ENCODE data around the gene TPK1.
"Not testable (repeated sequence)": the region's sequence is repeated elsewhere in the genome, so short reads cannot be mapped to it uniquely, and the experiment has no call there.

TPK1 gene

DNA sequence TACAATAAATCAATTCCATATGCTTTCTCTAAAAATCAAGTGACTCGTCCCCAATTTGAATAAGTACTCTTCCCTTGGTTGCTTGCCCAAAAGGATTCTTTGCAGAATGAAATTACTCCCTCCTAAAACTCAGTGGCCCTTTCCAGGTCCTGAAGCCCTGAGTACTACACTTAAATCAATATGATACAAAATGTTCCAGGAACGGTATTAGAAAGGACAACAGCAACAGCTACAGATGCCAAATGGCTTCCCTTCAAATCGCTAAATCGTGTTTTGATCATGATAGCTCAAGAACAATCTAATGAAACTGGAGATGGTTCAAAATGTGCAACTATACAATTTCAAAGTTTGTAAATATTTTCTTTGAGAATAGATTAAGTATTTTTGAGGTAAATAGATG is 59.4 kb downstream of the TPK1 start:
- DNase-seq = no peak

DNA sequence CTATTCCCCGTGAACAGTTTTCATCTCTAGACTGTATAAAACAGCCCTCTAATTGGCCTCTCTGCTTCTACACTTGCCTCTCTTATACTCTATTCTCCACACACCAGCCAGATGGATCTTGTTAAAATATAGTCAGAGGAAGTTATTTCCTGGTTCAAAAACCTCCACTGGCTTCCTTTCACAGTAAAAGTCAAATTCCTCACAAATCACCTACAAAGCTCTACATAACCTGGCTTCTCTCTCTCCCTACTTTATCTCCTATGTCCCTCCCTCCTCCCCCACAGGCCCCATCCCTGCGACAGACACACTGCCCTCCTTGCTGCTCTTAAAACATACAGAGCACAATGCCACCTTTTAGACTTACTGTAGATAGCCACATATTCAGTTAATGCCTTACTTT is 60.1 kb downstream of the TPK1 start:
- no peak for DNase-seq

DNA sequence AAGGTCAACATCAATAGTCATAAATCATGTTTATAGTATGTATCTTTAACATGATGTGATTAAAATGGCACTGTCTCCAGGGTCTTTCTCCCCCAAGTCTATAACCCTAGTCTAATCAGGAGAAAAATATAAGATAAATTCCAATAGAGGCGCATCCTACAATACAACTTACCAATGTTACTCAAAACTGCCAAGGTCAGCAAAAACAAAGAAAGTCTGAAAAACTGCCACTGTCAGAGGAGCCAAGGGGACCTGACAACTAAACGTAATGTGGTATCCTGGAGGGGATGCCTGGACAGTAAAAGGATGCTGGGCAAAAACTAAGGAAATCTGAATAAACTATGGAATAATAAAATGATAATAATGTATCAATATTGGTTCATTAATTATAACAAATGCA is 63.9 kb downstream of the TPK1 start:
- no peak for DNase-seq

DNA sequence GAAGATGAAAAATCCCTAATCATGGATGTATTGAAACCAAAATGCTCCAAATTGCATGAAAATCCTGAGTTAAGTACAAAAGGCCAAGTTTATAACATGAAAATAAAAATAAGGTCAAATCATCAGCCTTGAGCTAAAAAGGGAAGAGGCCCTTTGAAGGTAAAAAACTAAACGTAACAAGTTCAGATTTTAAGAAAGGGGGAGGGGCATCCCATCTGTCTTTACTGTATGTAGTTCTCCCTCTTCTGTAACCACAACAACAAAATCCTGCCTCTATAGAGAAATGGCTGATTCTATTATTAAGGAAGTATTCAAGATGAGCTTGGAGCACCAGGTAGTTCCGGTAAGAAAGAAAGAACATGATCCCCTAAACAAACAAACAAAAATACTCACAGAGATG is 64.7 kb downstream of the TPK1 start:
- DNase-seq = no peak

DNA sequence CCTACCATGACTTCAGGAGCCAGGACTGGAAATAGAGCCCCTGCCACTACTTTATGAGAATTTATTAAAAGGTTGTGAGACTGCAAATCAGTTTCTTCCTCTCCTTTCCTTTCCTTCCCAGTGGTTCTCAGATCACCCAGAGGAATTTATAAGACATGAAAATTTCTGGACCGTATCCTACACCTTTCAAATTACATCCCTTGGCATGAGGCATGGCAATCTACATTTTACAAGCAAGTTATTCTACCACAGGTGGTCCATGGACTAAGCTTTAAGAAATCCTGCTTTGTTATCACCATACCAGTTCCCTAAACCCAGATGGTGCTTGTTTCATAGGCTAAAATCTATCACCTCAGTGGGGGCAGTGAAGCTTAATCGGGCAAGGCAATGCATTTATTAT is 66.5 kb downstream of the TPK1 start:
- no peak for DNase-seq

DNA sequence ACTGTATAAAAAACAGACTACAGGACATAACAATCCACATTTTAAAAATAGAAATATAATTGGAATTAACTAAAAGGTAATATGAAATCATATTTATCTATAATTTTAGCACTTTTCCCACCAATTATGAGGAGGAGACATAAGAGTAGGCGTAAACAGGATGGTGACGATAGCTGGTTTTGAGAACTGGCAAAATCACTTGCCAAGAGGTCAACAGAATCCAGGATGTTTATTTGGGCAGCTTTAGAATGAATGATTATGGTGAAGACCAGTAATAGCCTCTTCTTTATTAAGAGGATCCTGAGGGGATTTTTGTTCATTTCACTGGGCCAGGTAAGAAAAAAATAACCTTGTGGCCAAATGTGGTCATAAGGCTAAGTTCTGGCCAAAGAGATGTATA is 67.2 kb downstream of the TPK1 start:
- DNase-seq = no peak

DNA sequence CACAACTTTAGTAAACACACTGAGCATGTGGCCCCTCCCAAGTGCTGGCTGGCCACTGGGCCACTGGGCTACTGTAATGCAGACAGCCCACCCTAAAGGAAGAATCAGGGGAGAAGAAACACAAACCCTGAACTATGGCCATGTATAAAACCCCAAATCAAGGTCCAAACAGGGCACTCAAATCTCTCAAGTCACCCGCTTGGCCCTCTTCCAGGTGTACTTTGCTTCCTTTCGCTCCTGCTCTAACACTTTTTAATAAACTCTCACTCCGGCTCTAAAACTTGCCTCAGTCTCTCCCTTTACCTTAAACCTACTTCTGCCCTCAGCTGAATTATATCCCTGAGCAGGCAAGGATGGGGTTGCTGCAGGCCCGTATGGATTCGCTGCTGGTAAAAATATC is 72.6 kb downstream of the TPK1 start:
- no peak for DNase-seq

DNA sequence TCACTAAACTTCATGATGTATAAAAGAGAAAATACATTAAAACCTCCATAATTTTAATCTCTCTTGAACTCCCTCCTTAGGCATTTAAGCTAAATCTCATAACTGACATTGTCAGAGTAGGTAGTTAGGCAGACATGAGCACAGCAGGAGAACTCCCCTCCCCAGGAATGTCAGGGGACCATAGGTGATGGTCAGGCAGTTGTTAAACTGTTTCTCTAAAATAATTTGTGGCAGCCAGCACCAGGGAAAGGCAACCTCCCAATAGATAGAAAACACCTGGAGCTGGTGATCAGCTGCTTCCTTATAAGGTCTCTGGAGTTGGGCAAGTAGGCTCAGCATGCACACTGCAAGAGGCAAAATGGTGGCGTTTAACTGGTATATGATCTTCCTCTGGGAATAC is 73.0 kb downstream of the TPK1 start:
- no peak for DNase-seq

DNA sequence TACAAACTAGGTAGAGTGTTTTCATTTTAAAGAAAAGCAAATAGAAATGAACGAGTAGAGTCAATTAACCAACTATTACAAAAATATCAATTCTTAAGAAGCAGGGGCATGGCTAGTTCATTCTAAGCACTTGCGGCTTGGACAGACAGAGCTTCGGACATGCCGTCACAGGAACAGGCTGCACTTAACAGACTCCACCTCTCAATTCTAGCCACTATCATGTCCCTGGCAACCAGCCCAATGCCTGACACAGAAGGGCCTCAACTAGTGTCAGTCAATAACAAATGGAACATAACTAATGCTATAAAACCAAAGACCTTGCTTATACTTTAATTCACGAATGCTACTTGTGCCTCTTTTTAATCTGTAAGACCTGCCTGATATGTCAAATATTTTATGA is 74.4 kb downstream of the TPK1 start:
- no peak for DNase-seq

DNA sequence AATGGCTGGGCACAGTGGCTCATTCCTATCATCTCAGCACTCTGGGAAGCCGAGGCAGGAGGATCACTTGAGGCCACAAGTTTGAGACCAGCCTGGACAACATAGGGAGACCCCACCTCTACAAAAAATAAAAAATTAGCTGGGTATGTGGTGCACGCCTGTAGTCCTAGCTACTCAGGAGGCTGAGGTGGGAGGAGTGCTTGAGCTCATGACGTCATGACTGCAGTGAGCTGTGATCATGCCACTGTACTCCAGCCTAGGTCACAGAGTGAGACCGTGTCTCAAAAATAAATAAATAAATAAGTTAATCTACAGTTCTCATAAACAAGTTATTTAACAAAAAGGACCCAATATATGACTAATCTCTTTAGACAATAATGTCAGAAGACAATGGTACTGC is 76.2 kb downstream of the TPK1 start:
- no peak for DNase-seq

DNA sequence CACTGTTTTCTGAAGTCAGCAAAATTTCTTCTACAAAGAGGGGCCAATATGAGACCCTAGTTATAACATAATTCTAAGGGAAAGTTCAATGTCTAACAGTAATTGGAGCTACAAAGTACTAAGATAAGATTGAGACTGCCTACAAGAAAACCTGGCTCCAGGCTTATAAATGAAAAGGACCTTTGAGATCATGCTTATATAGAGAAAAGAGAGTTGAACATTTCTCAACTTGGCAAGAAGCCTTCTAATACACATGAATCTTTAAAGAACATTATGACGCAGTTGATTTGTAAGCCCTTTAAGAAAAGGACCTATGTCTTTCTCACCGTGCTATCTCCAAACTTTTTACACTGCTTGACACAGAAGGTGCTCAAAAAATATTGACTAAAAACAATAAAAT is 87.9 kb downstream of the TPK1 start:
- no peak for DNase-seq

DNA sequence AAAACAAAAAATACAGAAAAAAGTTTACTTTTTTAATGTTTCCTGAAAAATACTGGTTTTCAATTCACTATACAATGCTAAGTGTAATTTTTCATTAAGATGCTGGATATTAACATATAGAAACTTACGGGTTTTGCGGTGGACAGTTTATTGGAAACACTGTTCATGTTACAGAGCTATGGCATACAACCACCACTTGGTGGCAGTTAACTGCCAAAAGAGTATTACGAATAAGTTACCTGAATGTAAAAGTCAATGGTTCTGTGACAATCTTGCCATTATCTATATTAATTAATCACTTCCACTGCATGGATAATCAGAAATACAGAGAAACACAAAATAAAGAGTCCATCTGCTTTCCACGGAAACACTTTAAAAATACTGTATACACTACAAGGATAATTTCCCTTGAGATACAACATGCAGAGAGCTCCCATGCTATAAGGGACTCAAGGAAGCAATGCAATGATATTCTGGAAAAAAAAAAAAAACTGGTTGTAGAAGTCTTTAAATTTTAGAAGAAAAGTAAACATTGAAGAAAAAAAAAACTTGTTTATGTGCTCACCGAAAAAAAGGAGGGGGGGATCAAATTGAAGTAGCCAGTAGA is 97.0 kb downstream of the TPK1 start:
- peak; percentile 2 for DNase-seq

DNA sequence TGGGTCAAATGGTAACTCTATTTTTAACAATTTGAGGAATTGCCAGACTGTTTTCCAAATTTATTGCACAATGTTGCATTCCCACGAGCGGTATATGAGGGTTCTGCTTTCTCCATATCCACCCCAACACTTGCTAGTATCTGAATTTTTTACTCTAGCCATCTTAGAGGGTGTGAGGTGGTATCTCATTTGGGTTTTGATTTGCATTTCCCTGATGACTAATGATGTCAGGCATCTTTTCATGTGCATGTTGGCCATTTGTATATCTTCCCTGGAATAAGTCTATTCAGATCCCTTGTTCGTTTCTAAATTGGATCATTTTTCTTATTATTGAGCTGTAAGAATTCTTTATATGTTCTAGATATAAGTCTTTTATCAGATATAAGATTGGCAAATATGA is 97.7 kb downstream of the TPK1 start:
- DNase-seq = no peak

DNA sequence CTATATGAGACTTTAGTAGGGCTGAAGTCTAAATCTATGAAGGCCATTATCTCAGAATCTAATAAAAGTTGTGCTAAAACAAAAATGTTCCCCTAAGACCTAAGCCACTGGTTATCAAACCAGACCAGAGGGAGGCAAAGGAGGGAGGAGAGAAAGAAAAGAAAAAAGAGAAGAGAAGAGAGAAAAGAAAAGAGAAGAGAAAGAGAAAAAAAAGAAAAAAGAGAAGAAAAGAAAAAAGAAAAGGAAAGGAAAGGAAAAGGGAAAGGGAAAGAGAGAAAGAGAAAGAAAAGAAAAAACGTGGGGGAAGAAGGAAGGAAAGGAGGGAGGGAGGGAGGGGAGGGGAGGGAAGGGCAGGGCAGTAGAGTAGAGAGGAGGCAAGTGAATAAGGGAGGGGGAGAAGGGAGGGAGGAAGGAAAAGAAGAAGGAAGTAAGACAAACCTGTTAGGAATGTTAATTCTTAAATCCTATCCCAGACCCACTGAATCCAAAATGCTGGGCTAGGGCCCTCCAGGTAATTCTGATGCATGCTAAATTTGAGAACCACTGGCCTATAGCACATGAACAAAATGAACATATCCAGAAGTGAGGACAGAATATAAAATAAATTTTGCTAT is 98.9 kb downstream of the TPK1 start:
- no peak for DNase-seq

DNA sequence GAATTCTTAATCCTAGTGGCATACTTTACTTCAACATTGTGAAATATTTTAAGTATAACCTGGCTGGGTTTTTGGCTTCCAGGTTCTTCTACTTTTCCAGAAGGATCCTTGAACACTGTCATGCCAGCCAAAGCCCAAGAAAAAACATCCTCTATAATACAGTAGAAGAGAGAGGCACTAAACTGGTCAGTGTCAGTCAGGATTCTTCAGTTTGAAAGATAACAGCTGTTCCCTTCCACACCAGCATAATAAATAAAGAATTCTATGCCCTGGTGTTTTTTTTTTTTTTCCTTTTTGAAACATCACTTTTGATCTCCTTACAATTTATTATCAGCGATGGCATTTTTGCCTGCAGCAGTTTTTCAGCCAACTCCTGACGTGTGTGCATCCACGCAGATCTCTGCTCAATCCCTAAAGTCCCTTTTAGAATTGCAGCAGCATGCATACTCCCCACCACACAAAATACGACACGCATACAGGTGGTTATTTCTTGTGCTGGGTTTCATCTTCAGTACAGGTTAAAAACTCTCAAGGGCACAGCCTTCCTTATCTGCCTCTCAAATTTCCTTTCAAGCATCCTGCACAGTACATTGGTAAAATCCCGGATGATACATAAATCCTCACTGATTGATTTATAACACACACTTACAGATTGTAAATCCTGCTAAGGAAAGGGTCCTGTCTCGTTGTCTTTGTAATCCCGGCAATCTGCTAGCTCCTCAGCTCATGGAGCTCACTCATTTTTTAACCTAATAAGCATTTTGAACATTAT is 100.2 kb downstream of the TPK1 start:
- DNase-seq = no peak

DNA sequence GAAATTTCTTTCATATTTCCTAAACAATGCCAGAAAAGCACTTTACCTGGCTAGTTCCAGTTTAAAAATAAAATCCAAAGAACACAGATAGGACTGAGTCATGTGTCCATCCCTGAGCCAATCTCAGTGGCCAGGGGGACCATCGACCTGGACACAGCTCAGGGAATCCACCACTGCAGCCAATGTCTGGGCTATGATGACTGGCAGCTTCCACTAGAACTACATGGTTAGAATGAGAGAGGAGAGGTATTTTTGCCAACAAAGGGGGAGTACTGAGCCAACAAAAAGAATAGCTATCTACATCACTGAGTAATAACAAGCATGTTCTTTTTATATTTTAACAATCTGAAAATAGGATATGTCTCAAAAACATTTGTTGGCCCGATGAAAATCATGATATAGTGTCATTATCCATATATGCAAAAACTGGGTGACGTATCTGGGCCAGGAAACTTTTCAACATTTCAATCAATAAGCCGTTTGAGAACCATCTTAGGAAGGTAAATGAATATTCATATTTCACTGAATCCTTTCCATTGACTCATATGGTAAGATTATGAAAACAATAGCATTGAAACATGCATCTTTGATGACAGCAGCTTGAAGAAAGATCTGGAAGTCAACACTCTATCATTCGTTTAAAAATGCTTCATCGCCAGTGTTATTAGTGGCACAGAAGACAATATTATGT is 104.0 kb downstream of the TPK1 start:
- DNase-seq = no peak

DNA sequence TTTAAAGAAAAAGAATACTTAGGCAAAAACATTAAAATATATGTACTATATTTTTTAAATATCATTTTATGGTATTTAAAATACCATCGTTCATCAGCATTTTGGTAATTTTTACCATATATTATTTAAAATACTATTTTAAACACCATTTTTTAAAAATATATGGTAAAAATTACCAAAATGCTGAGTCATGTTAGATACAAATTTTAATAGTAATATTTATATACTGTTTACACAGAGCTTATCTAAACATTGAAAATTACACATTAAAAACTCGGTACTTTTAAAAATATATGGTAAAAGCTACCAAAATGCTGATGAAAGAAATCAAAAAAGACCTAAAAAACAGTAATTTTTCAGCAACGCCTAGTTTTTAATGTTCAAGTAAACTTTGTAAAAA is 105.6 kb downstream of the TPK1 start:
- DNase-seq = no peak

DNA sequence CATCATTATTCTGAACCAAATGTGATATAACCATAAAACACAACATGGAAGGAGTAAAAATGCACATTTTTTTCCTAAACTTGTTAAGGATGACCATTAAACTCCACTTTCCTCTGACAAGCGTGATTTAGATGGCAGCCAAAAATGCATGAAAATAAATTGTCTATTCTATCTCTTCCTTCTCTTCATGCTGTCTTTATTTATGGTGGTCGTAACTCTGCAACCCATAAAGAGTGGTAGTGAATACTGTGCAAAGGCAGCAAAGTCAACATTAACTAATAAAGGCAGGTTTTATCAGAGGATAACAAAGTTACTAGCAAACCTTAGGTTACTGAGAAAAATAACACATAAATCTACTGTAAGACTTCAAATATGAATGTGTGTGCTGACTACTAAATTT is 106.6 kb downstream of the TPK1 start:
- no peak for DNase-seq

DNA sequence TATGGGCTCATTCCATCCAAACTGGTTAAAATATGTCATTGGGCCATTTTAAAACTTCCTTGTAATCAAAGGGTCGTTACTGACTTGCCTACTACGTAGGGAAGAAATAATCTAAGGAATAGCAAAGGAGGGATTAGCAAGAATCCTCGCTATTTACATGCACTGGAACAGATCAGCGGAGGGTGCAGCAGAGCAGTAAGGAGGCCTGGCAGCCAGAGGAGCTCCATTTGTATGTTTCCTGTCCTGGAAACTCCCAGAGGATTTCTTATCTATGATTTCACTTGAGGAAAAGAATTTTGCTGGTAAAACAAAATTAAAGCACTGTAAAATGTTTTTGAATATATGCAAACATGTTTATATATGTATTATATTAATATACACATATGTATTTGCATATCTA is 107.3 kb downstream of the TPK1 start:
- DNase-seq = no peak

DNA sequence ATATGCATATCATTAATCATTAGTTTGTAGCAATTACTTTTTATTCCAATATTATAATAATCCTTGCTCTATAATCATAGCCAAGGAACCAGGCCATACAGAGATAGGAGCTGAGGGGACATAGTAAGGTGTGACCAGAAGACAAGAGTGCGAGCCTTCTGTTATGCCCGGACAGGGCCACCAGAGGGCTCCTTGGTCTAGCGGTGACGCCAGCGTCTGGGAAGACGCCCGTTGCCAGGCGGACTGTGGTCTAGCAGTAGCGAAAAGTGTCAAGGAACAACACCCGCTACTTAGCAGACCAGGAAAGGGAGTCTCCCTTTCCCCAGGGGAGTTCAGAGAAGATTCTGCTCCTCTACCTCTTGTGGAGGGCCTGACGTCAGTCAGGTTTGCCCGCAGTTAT is 109.0 kb downstream of the TPK1 start:
- DNase-seq = not testable (repeated sequence)

DNA sequence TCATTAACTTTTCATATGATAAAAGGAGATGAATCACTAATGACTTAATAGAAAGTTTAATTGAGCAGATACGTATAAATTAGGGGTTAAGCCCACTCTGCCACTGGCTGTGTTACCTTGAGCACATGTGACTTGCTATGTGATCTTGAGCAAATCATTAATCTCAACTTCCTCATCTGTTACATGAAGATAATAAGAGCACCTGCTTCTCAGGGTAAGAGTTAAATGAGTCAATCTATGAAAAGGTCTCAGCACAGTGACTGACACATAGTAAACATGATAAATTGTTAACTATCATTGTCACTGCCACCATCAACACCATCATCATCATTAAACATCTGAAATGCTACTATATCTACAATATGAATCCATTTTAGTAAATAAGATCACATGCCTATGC is 110.8 kb downstream of the TPK1 start:
- no peak for DNase-seq

DNA sequence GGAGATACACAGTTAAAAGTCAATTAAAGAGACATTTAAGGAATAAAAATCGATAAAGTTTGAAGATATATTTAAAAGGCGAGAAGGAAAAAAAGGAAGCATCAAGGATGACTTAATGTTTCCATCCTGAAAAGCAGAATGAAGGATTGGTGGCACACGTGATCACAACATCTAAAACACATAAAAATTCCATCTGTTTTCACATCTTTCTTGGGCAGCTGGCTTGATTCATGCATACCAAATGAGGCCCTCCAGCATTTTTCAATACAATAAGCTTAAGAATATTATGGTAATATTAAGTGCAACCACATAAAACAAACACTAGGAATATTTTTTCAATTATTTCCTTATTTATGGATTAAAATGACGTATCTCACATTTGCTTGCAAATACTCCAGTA is 112.6 kb downstream of the TPK1 start:
- DNase-seq = no peak

DNA sequence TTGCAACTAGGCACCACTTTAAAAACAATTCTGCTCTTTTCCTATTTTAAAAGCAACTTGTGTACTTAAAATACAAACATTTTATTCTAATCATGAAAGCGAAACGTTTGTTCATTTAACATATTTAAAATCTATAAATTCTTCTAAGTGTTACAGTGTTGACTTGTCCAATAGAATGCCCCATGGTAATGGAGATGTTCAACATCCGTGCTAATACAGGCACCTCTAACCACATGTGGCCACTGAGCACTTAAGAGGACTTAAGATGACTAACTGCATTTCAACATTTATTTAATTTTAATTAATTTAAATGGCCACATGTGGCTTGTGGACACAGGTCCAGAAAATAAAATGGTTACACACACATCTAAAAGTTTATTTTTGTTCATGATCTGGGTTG is 115.1 kb downstream of the TPK1 start:
- DNase-seq = no peak

DNA sequence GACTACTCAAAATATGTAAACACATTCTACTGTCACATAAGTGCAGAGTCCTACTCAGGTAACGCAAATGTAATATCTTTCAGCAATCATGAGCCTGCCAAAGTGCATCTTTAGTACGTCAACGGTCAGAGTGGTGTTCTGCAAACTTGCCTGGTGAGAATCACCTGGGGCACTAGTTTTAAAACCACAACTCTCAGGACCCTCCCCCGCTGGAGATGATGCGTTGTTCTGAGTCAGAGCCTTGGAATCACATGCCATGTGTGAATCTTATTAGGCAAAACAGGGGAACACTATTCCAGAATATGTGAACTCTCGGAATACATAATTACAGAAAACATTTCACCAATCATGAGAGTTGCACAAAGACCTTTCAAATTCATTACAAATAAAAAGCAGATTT is 115.7 kb downstream of the TPK1 start:
- DNase-seq = peak; percentile 13

Measured in EL (cell line).